NCI-H128 (cell line): Measurements from ENCODE around the gene KLHL29.

ENCODE experiments used
- DNase-seq: peaks from one replicate; lab custom pipeline; 2025; ENCODE audit not compliant: unreplicated experiment; lab: John Stamatoyannopoulos, UW

The KLHL29 gene

DNA sequence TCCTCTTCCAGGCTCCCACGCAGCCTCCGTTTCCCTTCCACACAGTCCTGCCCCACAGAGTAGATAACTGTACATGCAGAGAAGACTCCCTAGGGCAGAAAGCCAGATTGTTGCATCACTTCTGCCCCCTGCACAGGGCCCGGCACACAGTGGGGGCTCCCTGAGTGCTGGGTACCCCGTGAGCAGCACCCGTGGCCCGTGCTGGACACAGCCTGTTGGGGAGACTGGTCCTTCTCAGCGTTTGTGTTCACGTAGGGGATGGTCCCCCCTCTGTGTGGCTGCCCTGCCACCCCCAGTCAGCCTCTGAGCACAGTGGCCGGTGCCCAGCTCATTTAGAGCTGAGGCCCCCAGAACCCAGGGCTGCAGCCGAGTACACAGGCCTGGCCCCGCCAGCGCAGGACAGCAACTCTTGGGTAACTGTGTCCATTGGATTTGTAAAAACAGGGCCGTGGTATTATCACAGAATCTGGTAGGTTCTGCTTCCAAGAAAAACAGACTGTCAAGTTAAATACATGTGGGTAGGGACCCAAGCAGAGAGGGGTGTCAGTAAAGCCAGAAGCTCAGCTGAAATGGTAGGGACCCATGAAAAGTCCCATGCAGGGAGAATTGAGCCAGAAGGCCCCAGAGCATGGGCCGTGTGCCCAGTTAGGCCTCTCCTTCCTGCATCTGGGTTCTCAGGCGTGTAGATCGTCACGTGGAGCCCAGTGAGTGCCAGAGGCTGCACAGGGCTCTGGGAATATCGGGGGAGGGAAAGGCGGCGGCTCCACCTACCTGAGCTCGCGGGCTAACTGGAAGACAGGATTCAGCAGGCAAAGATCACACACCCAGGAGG, 284.6 kb downstream of the KLHL29 start:
- no peak for DNase-seq

DNA sequence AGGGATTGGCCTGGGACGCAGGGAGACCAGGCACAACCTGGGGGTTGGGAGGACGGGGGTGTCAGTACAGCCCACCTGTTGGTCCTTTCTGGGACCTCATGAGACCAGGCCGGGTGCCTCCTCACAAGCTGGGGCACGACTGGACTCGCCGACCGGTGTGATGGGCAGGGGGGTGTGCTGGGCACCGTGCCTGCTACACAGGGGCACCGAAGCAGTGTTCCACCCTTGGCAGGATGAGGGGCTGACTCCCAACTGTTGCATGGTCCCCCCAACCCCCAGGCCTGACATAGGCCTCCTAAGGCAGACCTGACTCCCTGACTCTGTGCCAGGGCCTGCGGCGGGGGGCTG, 285.2 kb downstream of the KLHL29 start:
- DNase-seq: no peak

- DNase-seq: no peak
Measured at GRCh38 chr2:23673082-23673481, 288.1 kb downstream of the KLHL29 start.

- no peak for DNase-seq
Measured at GRCh38 chr2:23673830-23674679, 289.1 kb downstream of the KLHL29 start.

DNA sequence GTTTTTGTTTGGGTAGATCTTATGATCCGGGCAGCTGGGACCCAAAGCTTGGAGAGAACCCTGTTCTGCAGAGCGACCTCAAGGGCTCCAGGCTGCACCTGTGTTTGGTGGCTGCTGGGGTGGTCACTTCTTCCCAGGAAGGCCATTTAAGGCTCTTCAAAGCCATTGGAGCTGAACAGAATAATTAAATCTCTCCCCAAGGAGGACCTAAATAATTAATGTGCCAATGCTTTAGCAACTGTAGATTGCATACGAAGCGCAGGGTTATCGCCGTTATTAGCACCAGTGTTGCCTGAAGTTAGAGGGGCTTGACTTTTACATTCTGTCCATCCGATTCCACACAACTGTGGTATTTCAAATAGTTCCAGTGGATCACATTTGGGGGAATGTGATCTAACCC, 290.5 kb downstream of the KLHL29 start:
- no peak for DNase-seq

- DNase-seq: no peak
Measured at GRCh38 chr2:23677836-23678235, 292.9 kb downstream of the KLHL29 start.

DNA sequence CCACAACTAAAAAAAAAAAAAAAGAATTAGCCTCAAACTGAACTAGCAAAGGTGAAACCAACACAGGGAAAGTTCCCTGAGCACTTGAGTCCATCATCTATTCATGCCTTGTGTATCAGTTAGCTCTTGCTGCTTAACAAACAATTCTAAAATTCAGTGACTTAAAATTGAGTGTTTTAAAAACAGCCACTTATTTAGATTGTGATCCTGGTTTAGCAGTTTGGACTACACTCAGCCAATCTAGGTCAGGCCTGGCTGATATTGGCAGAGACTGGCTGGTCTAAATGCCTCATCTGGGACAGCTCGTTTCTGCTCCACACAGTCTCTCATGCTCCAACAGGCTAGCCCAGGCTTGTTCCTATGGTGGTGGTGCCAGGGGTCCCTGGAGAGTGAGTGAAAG, 294.1 kb downstream of the KLHL29 start:
- DNase-seq: no peak

- DNase-seq: no peak
Measured at GRCh38 chr2:23680951-23681350, 296.0 kb downstream of the KLHL29 start.

DNA sequence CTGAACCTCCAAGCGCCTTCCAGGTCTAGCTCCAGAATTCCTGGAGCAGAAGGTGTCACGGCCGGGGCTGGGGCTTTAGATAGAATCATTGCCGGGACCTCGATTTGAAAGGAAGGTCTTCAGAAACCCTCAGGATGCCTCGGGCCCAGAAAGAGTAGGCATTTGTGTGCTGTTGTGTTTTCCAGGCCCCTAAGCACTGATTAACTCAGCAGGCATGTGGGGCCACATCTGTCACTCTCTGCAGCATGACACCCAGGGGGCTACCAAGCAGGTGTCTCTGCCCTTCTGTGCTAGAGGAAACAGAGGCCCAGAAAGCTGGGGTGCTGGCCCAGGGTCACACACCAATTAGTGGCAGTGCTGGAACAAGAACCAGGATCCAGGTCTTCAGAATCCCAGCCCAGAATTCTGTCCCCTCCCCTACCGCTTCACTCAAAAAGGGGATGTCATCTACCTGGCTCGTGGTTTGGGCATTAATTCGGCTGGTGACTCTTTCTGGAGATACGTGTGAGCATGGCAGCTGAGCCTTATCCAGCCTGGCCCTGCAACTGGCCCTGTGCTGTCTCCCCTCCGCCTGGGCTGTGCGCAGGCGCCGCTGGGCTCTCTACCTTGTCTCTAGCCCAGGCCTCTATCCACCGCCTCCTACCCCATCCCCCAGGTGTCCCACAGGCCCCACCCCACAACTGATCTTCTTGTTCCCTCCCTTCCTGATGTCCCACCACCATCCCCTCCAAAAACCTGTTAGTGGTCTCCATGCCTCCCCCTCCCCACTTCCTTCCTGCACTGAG, 296.6 kb downstream of the KLHL29 start:
- DNase-seq: no peak

DNA sequence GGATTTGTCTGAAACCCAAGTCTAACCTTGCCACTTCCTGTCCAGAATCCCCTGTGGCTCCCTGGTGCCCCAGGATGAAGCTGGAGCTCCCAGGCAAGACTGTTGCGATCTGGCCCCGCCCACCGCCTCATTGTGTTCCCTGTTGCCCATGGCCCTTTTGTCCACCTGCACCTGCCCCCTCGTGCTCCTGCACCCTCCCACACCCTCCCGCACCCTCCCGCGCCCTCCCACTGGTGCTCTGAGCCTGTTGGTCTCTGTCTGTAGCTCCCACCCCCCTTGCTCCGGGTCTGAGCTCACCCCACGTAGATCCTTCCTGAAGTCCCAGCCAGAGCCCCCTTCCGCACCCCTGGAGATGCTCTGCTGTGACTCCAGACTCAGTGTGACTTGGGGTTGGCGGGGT, 297.5 kb downstream of the KLHL29 start:
- DNase-seq: no peak

GRCh38 chr2:23683001-23683400, 298.0 kb downstream of the KLHL29 start:
- DNase-seq: no peak

DNA sequence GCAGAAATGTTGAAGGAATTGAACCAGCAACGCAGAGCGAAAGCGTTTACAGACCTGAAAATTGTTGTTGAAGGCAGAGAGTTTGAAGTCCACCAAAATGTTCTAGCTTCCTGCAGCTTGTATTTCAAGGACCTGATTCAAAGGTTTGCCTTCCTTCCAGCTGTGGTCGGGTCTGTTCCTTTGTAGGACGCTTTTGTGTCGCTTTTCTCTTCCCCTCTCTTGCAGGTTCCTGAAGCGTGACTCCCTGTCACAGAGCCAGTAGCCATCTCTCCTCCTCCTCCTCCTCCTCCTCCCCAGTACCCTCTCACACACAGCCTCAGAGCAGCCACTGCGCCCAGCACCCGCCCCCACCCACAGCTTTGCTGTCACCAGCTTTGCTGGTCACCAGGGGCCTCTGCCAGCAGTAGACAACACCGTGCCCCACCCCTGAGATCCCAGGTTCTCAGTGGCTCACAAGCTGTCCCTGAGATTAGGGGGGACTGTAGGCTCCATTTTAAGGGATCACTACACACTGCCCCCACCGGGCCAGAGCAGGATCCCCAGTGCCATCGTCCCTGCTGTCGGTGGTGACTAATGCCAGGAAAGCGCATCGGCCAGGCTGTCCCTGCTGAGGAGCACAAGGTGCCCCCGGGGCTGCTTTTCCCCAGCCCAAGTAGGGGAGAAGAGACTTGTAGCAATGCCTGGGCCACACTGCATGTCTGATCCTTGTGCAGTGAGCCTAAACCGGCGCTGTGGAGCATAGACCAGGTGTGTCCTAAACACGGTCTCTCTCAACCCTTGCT, 299.6 kb downstream of the KLHL29 start:
- no peak for DNase-seq

DNA sequence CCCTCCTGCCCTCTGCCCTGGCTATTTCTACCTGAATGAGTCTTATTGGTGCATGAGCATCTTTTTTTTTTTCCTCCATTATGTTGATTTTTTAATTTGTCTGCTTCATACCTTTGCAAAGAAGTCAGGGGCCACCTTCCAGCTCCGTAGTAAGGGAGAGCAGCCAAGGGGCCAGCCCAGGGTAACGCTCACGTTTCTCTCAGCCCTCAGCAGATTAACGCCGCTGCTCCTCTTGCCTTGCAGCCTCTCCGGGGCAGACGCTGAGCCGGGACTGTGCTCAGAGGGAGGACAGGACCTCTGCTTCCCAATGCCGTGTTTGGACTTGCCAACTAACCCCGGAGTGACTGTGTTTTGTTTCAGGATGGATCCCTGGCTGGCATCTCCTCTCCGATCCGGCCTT, 300.2 kb downstream of the KLHL29 start:
- DNase-seq: no peak

DNA sequence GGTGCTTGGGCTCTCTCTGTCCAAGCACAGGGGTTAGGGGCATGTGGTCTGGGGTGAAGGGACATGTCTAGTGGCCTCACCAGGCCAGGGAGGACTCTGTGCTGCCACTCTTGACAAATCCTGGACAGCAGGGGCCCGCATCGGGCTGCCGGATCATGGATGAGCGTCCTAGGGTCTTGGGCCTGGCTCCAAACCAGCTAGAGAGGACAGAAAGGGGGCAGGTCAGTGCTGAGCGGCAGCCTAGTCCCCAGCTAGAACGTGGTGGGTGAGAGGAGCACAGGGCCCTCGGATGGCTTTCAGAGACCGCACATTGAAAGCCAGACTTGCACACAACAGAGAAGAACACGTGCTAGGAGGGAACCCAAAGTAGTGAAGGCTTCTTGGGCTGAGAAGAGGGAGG, 300.7 kb downstream of the KLHL29 start:
- no peak for DNase-seq

DNA sequence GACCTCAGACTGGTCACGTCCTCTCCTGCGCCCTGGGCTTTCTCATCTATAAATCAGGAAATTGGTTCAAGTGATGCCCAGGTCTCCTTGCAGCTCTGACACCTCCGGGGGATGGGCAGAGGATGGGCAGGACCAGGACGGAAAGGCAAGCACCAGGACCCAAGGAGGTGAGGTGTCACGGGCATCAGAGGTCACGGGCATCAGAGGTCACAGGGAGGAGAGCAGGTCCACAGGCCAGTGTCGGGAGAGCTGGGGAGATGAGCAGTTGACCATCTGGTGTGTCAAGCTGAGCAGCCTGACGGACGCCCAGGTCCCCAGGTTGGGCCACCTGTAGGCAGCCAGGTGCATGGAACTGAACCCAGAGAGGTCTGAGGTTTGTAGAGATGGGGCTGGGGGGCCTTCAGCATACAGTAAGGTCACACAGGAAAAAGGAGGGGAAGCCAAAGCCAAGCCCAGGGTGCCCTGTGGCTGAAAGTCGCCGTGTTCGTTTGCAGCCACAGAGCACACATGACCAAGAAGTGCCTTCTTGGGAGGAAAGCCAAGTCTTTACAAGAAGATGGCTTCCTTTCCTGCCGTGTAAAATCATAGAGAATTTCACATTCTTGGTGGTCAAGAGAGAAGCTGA, 301.5 kb downstream of the KLHL29 start:
- no peak for DNase-seq

- no peak for DNase-seq
Measured at GRCh38 chr2:23687214-23687613, 302.2 kb downstream of the KLHL29 start.

- DNase-seq: no peak
Measured at GRCh38 chr2:23687713-23688112, 302.7 kb downstream of the KLHL29 start.

- DNase-seq: no peak
Measured at GRCh38 chr2:23688486-23689130, 303.6 kb downstream of the KLHL29 start.

- no peak for DNase-seq
Measured at GRCh38 chr2:23689131-23689700, 304.2 kb downstream of the KLHL29 start.

DNA sequence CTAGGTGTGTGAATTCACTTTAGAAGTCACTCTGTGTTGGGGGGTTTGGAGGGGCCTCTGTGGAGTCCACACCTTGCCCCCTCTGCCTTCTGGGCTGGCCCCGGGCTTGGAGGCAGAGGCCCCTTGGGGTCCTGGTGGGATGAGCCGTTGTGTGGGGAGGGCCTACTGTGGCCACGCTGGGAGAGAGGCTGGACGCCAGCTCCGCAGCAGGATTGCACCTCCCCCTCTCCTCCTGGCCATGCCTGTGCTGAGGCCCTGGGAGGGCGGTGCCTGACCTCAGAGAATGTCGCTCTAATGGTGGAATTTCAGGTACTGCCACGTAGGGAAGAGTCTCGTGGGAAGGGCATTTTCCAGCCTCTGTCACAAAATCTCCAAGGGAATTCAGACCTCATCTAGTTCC, 304.9 kb downstream of the KLHL29 start:
- DNase-seq: no peak
